Measurements from ENCODE around the gene LTBP2.

Gene LTBP2

DNA sequence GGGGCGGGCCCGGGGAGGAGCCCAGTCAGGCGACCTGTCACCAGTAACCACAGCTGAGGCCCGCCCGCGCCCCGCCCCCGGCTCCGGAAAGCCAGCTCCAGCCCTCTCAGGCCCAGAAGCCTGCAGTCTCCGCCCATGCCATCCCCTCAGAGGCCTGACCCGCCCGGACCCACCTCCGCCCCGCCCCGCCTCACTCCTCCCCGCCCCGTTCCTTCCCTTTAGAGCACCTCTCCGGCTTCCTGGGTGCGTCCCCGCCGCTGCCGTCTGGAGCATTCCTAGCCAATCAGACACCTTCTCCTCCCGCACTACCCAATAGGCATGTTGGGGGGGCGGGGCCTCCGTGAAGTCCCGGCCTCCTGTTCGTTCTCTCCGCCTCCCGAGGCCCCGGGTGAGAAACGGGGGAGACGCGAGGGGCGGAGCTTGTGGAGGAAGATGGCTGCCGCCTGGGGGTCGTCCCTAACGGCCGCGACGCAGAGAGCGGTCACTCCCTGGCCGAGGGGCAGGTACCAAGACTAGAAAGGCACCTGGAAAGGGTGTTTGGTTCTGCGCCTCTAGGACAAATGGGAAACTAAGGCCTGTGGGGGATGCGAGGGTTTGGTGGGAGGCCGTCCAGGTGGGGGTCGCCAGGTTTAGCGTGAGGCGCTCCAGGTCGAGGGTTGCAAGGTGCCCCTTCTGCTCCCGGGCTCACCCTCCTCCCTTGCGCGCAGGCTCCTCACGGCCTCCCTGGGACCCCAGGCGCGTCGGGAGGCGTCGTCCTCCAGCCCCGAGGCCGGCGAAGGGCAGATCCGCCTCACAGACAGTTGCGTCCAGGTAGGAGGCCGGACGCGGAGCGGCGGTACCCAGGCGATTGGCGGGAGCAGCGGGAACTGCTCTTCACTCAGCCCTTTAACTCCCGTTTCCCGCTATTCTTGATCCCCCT is 118.4 kb downstream of the LTBP2 start, which contains the start of gene ISCA2:
Gene ISCA2, plus strand, starts transcription at position 423 of the 919 bp plus-strand sequence. Its CDS starts 10 bp downstream, at position 433.
- Histone ChIP-seq H3K4me1 (ENCODE audit: control insufficient read depth in 1 of 2, insufficient read depth in 2 of 2, low read length in 2 of 2) (peaks cover 2 to 8% of the 10 kb centered on the region in 2 experiments), H2AK5ac (ENCODE audit: low read length) (peak within 1 kb of the TSS; percentile 71), H2BK12ac (ENCODE audit: low read length) (peak within 1 kb of the TSS; percentile 71), H3K4me3 (ENCODE audit: low read depth, low read length) (peak within 1 kb of the TSS; percentile 96), H3K23ac (ENCODE audit: low read length) (no peak within 1 kb of the TSS), H3K4ac (ENCODE audit: low read depth, low read length) (peak within 1 kb of the TSS; percentile 83), H3K14ac (ENCODE audit: low read length) (peak within 1 kb of the TSS; percentile 95), H3K18ac (ENCODE audit: low read length) (peak within 1 kb of the TSS; percentile 93), H2AFZ (ENCODE audit: insufficient read depth, low read length, poor library complexity) (peak within 1 kb of the TSS; percentile 98), H3K27me3 (ENCODE audit: insufficient read depth, low read length) (no peaks in the 10 kb centered on the region), H3K4me2 (ENCODE audit: low read length) (peak within 1 kb of the TSS; percentile 93), H3K9me3 (ENCODE audit: insufficient read depth, low read depth, low read length) (no peaks in the 10 kb centered on the region), H2BK120ac (ENCODE audit: insufficient read depth, low read length, poor library complexity) (peak within 1 kb of the TSS; percentile 67), H4K12ac (ENCODE audit: low read depth, low read length) (peak within 1 kb of the TSS; percentile 79), H3K36me3 (ENCODE audit: control insufficient read depth in 1 of 2, insufficient read depth in 2 of 2, low read length in 2 of 2) (no peaks in the 10 kb centered on the region), H3K27ac (ENCODE audit: low read depth, low read length) (peak within 1 kb of the TSS; percentile 86), H4K8ac (ENCODE audit: low read depth, low read length) (peak within 1 kb of the TSS; percentile 97), H3K79me1 (ENCODE audit: low read length) (peaks cover 10% of the 10 kb centered on the region), H4K91ac (ENCODE audit: low read depth, low read length) (peak within 1 kb of the TSS; percentile 86), H3K79me2 (ENCODE audit: control insufficient read depth, insufficient read depth, low read length, poor library complexity) (peaks cover 9% of the 10 kb centered on the region), H3K9ac (ENCODE audit: low read length) (peak within 1 kb of the TSS; percentile 88), H2BK5ac (ENCODE audit: low read depth, low read length, poor library complexity) (peak within 1 kb of the TSS; percentile 87)
- no CpG with 5 or more reads among the region's 73 CpGs for WGBS (ENCODE audit: extremely low coverage, insufficient coverage, insufficient read length)
- DNase-seq: peak; percentile 98 to 100

DNA sequence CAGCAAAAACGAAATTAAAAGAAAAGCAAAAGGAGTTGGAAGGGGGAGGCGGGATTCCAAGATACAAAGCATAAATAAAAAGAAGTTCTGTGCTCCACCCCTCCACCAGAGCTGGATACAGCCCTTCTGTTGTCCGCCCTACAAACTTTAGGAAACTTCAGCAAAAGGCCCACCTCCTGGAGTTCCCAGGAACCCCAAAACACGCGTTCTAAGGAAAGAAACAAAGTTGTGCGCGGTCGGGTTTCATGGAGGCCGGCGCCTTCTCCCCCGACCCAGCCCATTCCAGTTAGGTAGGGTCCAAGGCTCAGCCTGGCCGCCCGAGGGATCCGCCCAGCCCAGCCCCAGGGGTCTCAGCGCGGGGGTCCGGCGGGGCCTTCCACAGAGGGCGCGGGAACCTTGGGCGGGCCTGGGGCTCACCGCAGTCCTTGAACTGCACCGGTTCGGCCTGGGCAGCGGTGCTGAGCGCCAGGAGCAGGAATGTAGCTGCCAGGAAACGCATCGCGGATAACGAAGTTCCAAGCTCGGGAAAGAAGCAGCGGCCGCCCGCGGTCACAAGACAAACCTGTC is 119.2 kb downstream of the LTBP2 start, which contains the start of gene NPC2:
Gene NPC2, minus strand, starts transcription at position 530 of the 567 bp plus-strand sequence. Its CDS starts 31 bp downstream, at position 499.
- Histone ChIP-seq H3K9ac (ENCODE audit: low read length) (peak within 1 kb of the TSS; percentile 88), H4K12ac (ENCODE audit: low read depth, low read length) (peak within 1 kb of the TSS; percentile 79), H3K18ac (ENCODE audit: low read length) (peak within 1 kb of the TSS; percentile 93), H3K4ac (ENCODE audit: low read depth, low read length) (peak within 1 kb of the TSS; percentile 83), H3K4me3 (ENCODE audit: low read depth, low read length) (peak within 1 kb of the TSS; percentile 96), H2BK5ac (ENCODE audit: low read depth, low read length, poor library complexity) (peak within 1 kb of the TSS; percentile 87), H3K14ac (ENCODE audit: low read length) (peak within 1 kb of the TSS; percentile 95), H3K79me2 (ENCODE audit: control insufficient read depth, insufficient read depth, low read length, poor library complexity) (peaks cover 9% of the 10 kb centered on the region), H4K8ac (ENCODE audit: low read depth, low read length) (peak within 1 kb of the TSS; percentile 97), H2AK5ac (ENCODE audit: low read length) (peak within 1 kb of the TSS; percentile 71), H4K91ac (ENCODE audit: low read depth, low read length) (peak within 1 kb of the TSS; percentile 86), H3K23ac (ENCODE audit: low read length) (no peak within 1 kb of the TSS), H2BK120ac (ENCODE audit: insufficient read depth, low read length, poor library complexity) (peak within 1 kb of the TSS; percentile 67), H3K79me1 (ENCODE audit: low read length) (peaks cover 10% of the 10 kb centered on the region), H3K36me3 (ENCODE audit: control insufficient read depth in 1 of 2, insufficient read depth in 2 of 2, low read length in 2 of 2) (no peaks in the 10 kb centered on the region), H3K27me3 (ENCODE audit: insufficient read depth, low read length) (no peaks in the 10 kb centered on the region), H3K27ac (ENCODE audit: low read depth, low read length) (peak within 1 kb of the TSS; percentile 86), H2BK12ac (ENCODE audit: low read length) (peak within 1 kb of the TSS; percentile 71), H3K4me1 (ENCODE audit: control insufficient read depth in 1 of 2, insufficient read depth in 2 of 2, low read length in 2 of 2) (peaks cover 2 to 9% of the 10 kb centered on the region in 2 experiments), H3K4me2 (ENCODE audit: low read length) (peak within 1 kb of the TSS; percentile 93), H3K9me3 (ENCODE audit: insufficient read depth, low read depth, low read length) (no peaks in the 10 kb centered on the region), H2AFZ (ENCODE audit: insufficient read depth, low read length, poor library complexity) (peak within 1 kb of the TSS; percentile 98)
- WGBS (ENCODE audit: extremely low coverage, insufficient coverage, insufficient read length): no CpG with 5 or more reads among the region's 35 CpGs
- no peak for DNase-seq

DNA sequence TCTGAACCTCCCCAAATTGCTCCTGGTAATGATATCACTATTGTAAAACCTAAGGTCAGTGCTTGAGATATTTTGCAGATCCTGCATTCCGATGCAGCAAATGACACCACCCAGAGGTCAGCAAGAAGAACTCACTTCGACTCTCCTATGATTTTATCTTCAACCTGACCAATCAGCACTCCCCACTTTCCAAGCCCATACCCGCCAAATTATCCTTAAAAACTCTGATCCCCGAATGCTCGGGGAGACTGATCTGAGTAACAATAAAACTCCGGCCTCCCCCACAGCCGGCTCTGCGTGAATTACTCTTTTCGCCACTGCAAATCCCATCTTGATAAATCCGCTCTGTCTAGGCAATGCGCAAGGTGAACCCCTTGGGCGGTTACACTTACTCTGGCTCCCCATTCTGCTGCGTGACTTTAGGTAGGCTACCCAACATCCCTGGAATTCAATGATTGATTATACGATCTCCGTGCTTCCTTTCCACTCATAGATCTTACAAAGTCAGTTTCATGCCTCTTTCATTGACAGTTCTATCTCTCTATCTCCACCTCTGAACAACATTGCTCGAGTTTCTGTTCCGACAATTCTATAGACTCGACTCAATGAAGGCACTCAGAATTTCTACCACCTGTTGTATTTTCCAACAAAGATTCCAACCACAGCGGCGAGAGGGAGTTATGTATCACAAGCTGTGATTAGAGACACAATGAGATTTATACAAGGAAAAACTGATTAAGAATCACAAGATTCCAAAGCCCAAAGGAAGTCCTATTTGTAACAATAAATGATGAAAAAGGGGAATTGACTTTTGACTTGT is 119.9 kb downstream of the LTBP2 start:
- Histone ChIP-seq H3K36me3 (ENCODE audit: control insufficient read depth in 1 of 2, insufficient read depth in 2 of 2, low read length in 2 of 2) (no peaks in the 10 kb centered on the region), H2BK5ac (ENCODE audit: low read depth, low read length, poor library complexity) (no peak overlapping the region), H2BK120ac (ENCODE audit: insufficient read depth, low read length, poor library complexity) (no peak overlapping the region), H4K8ac (ENCODE audit: low read depth, low read length) (no peak overlapping the region), H3K18ac (ENCODE audit: low read length) (peak overlapping the region; percentile 51), H3K27me3 (ENCODE audit: insufficient read depth, low read length) (no peaks in the 10 kb centered on the region), H3K9me3 (ENCODE audit: insufficient read depth, low read depth, low read length) (no peaks in the 10 kb centered on the region), H3K9ac (ENCODE audit: low read length) (no peak overlapping the region), H4K12ac (ENCODE audit: low read depth, low read length) (no peak overlapping the region), H3K23ac (ENCODE audit: low read length) (no peak overlapping the region), H3K79me2 (ENCODE audit: control insufficient read depth, insufficient read depth, low read length, poor library complexity) (peaks cover 9% of the 10 kb centered on the region), H4K91ac (ENCODE audit: low read depth, low read length) (no peak overlapping the region), H2BK12ac (ENCODE audit: low read length) (peak overlapping the region; percentile 30), H3K4me3 (ENCODE audit: low read depth, low read length) (peak overlapping the region; percentile 45), H3K27ac (ENCODE audit: low read depth, low read length) (peak overlapping the region; percentile 21), H3K4ac (ENCODE audit: low read depth, low read length) (peak overlapping the region; percentile 36), H3K14ac (ENCODE audit: low read length) (no peak overlapping the region), H3K79me1 (ENCODE audit: low read length) (peaks cover 10% of the 10 kb centered on the region), H3K4me2 (ENCODE audit: low read length) (peak overlapping the region; percentile 72), H2AK5ac (ENCODE audit: low read length) (no peak overlapping the region), H2AFZ (ENCODE audit: insufficient read depth, low read length, poor library complexity) (peak overlapping the region; percentile 73), H3K4me1 (ENCODE audit: control insufficient read depth in 1 of 2, insufficient read depth in 2 of 2, low read length in 2 of 2) (peaks cover 7 to 13% of the 10 kb centered on the region in 2 experiments)
- peak; percentile 20 to 63 for DNase-seq
- no CpG with 5 or more reads among the region's 20 CpGs for WGBS (ENCODE audit: extremely low coverage, insufficient coverage, insufficient read length)

DNA sequence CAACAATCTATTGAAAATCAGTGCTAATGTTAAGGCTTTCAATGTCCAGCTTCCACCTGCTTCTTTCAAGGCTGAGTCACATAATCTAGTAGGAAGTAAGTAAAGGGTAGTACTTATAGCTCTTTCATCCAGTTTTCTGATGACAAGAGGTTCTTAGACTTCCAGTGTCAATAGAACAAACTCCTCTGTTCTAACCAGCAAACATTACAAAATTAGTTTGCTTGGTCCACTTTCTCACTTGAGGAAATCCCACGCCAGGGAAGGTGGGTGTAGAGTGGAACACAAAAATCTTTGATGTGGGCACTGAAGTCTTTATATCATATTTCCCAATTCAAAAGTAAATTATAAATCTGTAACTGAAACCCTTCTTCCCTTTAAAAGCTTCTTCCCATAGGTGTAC is 121.6 kb downstream of the LTBP2 start:
- no peak overlapping the region for H2BK120ac ChIP-seq (ENCODE audit: insufficient read depth, low read length, poor library complexity)
- H3K79me2 ChIP-seq (ENCODE audit: control insufficient read depth, insufficient read depth, low read length, poor library complexity): peaks cover 9% of the 10 kb centered on the region
- H3K23ac ChIP-seq (ENCODE audit: low read length): no peak overlapping the region

More for the DNA sequence above, 121.6 kb downstream of the LTBP2 start:
- H3K9ac ChIP-seq (ENCODE audit: low read length): no peak overlapping the region
- no peak overlapping the region for H2BK5ac ChIP-seq (ENCODE audit: low read depth, low read length, poor library complexity)
- no peak overlapping the region for H3K18ac ChIP-seq (ENCODE audit: low read length)
- no peak overlapping the region for H2AFZ ChIP-seq (ENCODE audit: insufficient read depth, low read length, poor library complexity)
- peaks cover 10% of the 10 kb centered on the region for H3K79me1 ChIP-seq (ENCODE audit: low read length)
- H3K4me1 ChIP-seq (ENCODE audit: control insufficient read depth in 1 of 2, insufficient read depth in 2 of 2, low read length in 2 of 2): peaks cover 11 to 19% of the 10 kb centered on the region in 2 experiments
- H3K4me3 ChIP-seq (ENCODE audit: low read depth, low read length): no peak overlapping the region
- H2BK12ac ChIP-seq (ENCODE audit: low read length): no peak overlapping the region
- H3K4me2 ChIP-seq (ENCODE audit: low read length): no peak overlapping the region
- no peak overlapping the region for H3K27ac ChIP-seq (ENCODE audit: low read depth, low read length)
- H3K27me3 ChIP-seq (ENCODE audit: insufficient read depth, low read length): no peaks in the 10 kb centered on the region
- H3K9me3 ChIP-seq (ENCODE audit: insufficient read depth, low read depth, low read length): no peaks in the 10 kb centered on the region
- H4K91ac ChIP-seq (ENCODE audit: low read depth, low read length): no peak overlapping the region
- no peak for DNase-seq
- WGBS (ENCODE audit: extremely low coverage, insufficient coverage, insufficient read length): no CpG with 5 or more reads among the region's 1 CpG
- H4K8ac ChIP-seq (ENCODE audit: low read depth, low read length): no peak overlapping the region
- H4K12ac ChIP-seq (ENCODE audit: low read depth, low read length): no peak overlapping the region
- no peak overlapping the region for H3K4ac ChIP-seq (ENCODE audit: low read depth, low read length)
- H3K14ac ChIP-seq (ENCODE audit: low read length): no peak overlapping the region
- peaks cover 4 to 6% of the 10 kb centered on the region in 2 experiments for H3K36me3 ChIP-seq (ENCODE audit: control insufficient read depth in 1 of 2, insufficient read depth in 2 of 2, low read length in 2 of 2)
- H2AK5ac ChIP-seq (ENCODE audit: low read length): no peak overlapping the region

Measured in trophoblast cell (in vitro differentiated cells and primary cell).